ENCODE measurements around the gene KCTD8.

KCTD8 gene

DNA sequence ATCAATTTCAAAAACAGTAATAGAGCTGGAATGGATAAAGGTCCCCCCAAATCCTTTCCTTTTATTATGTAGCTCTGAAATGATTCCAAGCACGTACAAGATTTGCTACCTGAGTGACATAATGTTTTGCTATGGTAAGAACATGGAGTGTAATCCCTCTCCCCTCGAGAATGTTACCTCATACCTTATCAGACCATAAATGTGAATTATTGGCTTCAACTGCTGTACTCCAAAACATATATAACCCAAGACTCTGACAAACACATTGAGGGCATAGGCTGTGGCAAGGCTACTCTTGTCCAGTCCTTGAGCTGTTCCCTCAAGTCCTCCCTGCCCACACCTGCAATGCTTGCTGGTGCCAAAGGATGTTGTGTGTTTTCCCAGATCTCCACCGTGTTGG is 286.9 kb downstream of the KCTD8 start:
- DNase-seq, result no peak

DNA sequence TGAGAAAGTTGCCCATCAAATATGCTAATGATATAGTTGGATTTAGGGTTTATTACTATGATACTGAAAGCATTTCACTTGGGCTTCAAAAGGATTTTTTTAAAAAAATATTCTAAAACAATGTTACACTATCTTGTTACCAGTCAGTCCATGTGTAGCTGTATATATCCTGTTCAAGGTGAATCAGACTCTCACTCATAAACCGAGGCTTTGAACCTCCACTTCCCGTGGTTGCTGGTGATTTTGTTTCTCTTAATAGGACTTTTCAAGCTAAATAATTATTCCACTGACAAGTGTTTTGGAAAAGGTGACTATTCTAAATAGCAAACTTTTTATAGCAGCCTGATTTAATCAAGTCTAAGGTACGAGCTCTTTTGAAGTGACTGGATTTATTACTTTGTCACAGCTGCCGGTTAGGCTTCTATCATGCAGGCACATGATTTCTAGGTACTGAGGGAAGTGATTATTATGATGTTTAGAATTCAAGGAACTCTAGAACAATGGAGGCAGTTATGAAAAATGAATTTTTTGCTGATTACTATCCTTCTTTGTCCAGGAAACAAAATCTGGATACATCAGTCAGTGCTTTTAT is 287.7 kb downstream of the KCTD8 start:
- no peak for DNase-seq

DNA sequence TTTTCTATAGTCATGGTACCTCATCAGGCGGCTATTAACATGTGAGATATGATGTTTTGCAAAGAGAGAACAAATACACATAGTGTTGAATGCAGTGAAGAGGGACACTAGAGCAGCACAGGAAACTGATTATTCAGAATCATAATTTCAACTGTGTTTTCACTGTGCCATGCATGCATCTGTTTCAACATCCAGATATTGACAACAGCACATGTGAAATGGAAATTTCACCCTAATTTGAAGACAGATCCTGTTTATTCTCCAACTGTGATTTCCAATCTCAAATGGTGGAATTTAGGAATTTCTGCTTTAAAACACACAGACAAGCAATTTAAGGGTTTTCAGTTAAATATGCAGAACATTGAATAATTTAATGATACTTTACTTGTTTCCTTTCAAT is 288.6 kb downstream of the KCTD8 start:
- DNase-seq, result no peak

DNA sequence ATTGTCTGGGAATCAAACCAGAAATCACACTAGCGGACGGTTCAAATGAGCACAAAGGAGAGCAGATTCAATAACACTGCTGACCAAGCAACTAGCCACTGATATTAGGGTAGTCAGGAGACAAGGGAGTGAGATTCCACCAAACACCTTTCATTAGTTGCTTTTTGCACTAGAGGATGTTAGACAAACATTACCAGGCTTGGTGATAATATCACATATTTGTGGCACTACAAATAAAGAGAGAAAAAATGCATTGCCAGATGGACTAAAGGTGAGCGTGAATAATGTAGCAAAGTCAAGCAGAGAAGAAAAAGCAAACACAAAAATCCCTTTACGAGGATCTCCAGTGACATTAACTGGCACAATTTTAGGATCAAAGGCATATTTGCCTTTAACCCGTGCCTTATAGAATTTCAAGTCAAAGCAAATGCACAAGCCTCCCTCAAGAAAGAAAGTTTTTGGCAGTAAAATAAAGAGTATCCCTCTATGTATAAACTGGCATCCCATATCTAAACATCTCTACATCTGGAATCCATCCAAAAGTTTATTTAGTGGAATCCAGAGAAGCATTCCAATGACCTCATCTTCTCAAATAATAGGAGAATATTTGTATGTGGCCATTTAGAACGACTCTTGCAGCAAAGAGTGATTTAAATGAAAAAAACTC is 290.9 kb downstream of the KCTD8 start:
- DNase-seq, result peak in 1 of 2 experiments; percentile 5

DNA sequence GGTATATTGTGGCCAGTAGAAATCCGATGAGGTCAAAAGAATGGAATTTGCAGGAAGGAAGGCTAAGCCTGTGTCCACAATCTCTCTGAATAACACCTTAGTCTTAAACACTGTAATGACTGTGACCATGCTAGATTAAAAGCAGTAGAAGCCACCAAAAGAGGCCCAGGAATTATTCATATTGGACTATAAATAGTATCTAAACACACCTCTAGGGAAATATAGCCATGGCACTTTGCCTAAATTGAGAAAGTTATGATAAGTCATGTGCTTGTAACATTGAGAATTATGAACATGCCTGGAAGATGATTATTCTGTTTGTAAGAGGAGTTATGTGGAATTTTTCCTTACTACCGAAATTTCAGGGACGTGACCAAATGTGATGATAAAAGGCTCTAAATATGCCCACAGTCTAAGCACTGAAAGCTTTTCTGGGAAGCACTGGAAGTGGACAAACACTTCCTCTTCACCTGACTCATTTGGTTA is 298.5 kb downstream of the KCTD8 start:
- peak; percentile 34 to 63 for DNase-seq

DNA sequence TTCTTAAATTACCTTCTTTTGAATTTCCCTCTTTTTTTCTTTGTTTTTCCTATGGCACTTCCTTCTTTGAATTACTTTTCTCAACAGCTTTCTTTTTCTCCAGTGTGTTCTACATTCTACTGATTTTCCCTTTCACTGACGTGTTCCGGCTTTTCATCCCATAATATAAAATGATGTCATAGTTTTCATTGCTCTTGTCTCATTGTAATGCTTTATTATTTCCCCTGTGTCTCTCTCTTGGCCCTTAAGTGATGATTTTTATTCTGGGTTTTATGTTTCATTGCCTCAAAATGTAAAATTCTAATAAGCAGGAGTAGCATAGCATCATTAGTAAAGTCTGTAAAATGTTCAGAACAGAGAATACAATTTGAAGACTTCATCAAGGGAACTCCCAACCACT is 299.3 kb downstream of the KCTD8 start:
- no peak for DNase-seq

DNA sequence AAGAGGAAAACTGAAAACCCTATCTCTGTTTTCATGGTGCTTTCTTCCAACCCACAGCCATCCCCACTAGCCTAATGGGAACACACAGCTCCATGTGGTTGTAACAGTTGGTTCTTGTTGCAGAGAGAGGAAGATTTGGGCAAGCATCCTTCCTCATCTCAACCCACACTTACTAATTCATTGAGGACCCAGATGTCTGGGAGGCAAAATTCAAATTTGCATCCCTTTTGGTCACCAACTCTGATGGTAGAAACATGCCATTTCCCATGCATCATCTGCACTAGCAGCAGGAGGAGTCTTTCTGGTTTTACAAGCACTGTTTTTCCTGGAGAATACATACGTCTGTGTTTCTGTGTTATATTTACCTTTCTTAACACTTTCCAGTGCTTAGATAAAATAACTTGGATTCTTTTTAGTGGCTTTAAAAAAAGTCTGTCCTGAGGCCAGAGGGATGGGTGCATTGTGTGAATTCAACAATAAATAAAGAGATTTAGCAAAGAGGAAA is 301.0 kb downstream of the KCTD8 start:
- no peak for DNase-seq

DNA sequence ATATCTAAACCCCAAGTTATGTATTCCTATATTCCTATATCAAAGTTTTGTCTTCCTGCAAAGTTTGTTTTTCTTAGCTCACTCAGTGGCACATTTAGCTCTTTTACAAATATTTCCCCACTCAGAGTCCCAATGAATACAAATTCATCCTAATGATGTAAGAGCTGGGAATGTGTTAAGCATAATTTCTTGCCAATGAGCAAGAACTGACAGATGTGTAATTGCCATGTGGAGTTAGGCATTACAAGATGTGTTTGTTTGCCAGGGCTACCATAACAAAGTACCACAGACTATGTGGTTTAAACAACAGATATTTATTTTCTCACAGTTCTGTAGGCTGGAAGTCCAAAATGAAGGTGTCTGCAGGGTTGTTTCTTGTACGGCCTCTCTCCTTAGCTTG is 302.1 kb downstream of the KCTD8 start:
- no peak for DNase-seq

DNA sequence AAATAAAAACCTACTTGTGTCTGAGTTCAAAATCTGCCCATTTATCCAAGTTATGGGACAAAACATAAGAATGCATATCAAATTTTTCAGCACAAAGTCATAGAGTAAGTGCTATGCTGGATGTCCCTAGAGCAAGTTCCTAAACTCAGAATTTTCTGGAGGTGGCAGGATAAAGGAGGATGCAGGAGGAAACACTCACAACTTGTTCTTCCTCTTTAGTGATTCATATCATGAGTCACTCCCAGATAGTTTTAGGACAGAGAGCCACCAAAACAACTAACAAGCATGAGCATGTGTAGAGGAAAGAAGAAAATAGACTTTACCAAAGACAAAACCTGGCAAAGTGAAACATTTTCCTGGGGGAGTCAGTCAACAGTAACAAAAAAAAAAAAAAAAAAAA is 302.7 kb downstream of the KCTD8 start:
- DNase-seq, result peak; percentile 26 to 72

DNA sequence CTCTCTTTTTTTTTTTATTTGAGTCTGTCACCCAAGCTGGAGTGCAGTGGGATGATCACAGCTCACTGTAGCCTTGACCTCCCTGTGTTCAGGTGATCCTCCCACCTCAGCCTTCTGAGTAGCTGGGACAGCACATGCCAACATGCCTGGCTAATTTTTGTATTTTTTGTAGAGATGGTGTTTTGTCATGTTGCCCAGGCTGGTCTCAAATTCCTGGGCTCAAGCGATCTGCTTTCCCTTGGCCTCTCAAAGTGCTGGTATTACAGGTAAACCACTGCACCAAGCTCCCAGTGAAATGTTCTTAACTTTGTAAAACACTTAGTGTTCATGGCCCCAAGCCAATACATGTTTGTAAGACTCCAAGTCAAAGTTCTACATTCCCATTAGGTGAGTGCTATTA is 316.1 kb downstream of the KCTD8 start:
- DNase-seq, result no peak

All from SW 1271 (cell line).